Ovary (tissue), 9 donors: Measurements from ENCODE around the gene NFILZ. TPM values are rescaled to one million over a fixed set of nuclear protein-coding genes. Genes with fewer than 3 reads are reported as not detected.

Experiments used
- DNase-seq, 5 donors: peaks; one replicate each; pipeline ENCODE4 v3.0.0-alpha.2; 2019 to 2020
- H3K27ac ChIP-seq, 2 donors: fragments of 200-600 bp; one replicate each; pipeline versions ENCODE4 v1.5.1 to v1.8.0; 2019 to 2022
- H3K27me3 ChIP-seq: fragments of 200-600 bp; one replicate; pipeline ENCODE4 v1.8.0; 2022
- H3K36me3 ChIP-seq: fragments of 200-600 bp; sonication (generic); one replicate; pipeline ENCODE4 v1.5.1; 2019
- H3K4me1 ChIP-seq: one replicate; pipeline ENCODE4 v1.8.1; 2013; ENCODE audit warnings: mild to moderate bottlenecking, moderate library complexity; ENCODE audit not compliant: insufficient read depth
- H3K4me3 ChIP-seq: fragments of 200-600 bp; sonication (generic); one replicate; pipeline ENCODE4 v1.5.1; 2017
- H3K9me3 ChIP-seq, 2 donors: fragments of 200-600 bp in 1 of 2; sonication (generic) in 1 of 2; one replicate each; pipeline versions ENCODE4 v1.5.1 to v1.8.1; 2013 to 2019; ENCODE audit warnings: mild to moderate bottlenecking in 1 of 2, moderate library complexity in 1 of 2
- CTCF ChIP-seq, 3 donors: fragments of 450-650 bp in 2 of 3; fragments of 200-600 bp in 1 of 3; IDR thresholded peaks; one replicate each; pipeline versions ENCODE4 v1.5.1 to v1.8.0; 2016 to 2022; ENCODE audit warnings: antibody characterized with exemption in 3 of 3, mild to moderate bottlenecking in 1 of 3
- EP300 ChIP-seq: sonication (generic); formaldehyde crosslinking; IDR thresholded peaks from one replicate; pipeline ENCODE4 v1.6.1; 2017; ENCODE audit warnings: antibody characterized with exemption
- POLR2A ChIP-seq: fragments of 450-650 bp; IDR thresholded peaks from one replicate; pipeline ENCODE4 v1.6.1; 2017; ENCODE audit warnings: antibody characterized with exemption, mild to moderate bottlenecking, moderate library complexity
- WGBS, 3 donors: extraction: QIAGEN DNeasy Blood & Tissue Kit in 1 of 3; methylation state at CpG; one replicate each; pipeline versions ENCODE4 v1.1.5 to v1.1.7; 2013 to 2017; 5-methylcytosine and 5-hydroxymethylcytosine counted together
- intact Hi-C, 4 donors: fragments of 100-400 bp; cut with DNase I; formaldehyde crosslinking; loops; one replicate each; pipeline versions ENCODE4 v1.11.0 to v1.15.1; 2022 to 2023
- polyA plus RNA-seq, 2 donors: library from polyadenylated mRNA; stranded (reverse); fragments of 200-250 nt in 1 of 2; fragments of 350-450 nt in 1 of 2; fragmentation: Illumina TruSeq in 1 of 2; extraction: RNeasy Lipid Tissue Mini Kit (QIAGEN cat#74804) in 1 of 2; gene quantifications; one replicate each; pipeline ENCODE4 v1.2.3, GENCODE V29; 2013 to 2014
- total RNA-seq, 7 donors: library from RNA; depleted of rRNA in 2 of 7; stranded (reverse); fragments of >200 nt in 2 of 7; fragmentation: NEBNext Ultra II Directional in 3 of 7; extraction: Animal tissue kit (Norgen Biotek cat#: 25700) in 3 of 7; gene quantifications; one replicate each; pipeline versions ENCODE4 v1.1.0 to v1.2.4, GENCODE V29; 2016 to 2023
- donor health status: DM: no; HTN: no; CAD: no; lungs with moderate emphysema.
- donor health status: DM: no; HTN: no; CAD: no.
- donor health status: Bipolar disorder and iron deficiency.
- donor health status: DM: yes; HTN: yes; CAD: no.
- donor health status: DM: no; HTN: no; CAD: no.
- donor health status: DM: yes; HTN: yes; CAD: no.

The NFILZ gene
- total and polyA plus RNA-seq, 9 donors: not detected

- Histone ChIP-seq H3K27me3 (no peaks in the 10 kb centered on the region), H3K27ac (no peak overlapping the region), H3K4me3 (no peak overlapping the region), H3K36me3 (no peaks in the 10 kb centered on the region), H3K4me1 (no peaks in the 10 kb centered on the region), H3K9me3 (no peaks in the 10 kb centered on the region)
- TF ChIP-seq POLR2A (no peak), CTCF (IDR thresholded peaks at IDR 0.05) (no peak), EP300 (no peak)
- peak in 1 of 5 donors; percentile 59 for DNase-seq
- intact Hi-C loops: no loop called here
- WGBS, 3 donors: 81 to 86% (median 81%) methylated on average over 33 to 34 of the region's 34 CpGs
Observed at GRCh38 chr19:8585894-8586750, 44.3 kb upstream of the NFILZ start.

- TF ChIP-seq CTCF (IDR thresholded peaks at IDR 0.05): no peak
- no peak for TF ChIP-seq EP300
- no peak for TF ChIP-seq POLR2A
- Histone ChIP-seq H3K4me3 (no peak overlapping the region), H3K4me1 (no peaks in the 10 kb centered on the region), H3K36me3 (no peaks in the 10 kb centered on the region), H3K9me3 (no peaks in the 10 kb centered on the region), H3K27ac (no peak overlapping the region), H3K27me3 (no peaks in the 10 kb centered on the region)
- 81 to 87% (median 85%) methylated on average over 32 of the region's 32 CpGs for WGBS, 3 donors
- intact Hi-C loops: no loop called here
- no peak for DNase-seq
Observed at GRCh38 chr19:8589177-8589714, 41.2 kb upstream of the NFILZ start.

DNA sequence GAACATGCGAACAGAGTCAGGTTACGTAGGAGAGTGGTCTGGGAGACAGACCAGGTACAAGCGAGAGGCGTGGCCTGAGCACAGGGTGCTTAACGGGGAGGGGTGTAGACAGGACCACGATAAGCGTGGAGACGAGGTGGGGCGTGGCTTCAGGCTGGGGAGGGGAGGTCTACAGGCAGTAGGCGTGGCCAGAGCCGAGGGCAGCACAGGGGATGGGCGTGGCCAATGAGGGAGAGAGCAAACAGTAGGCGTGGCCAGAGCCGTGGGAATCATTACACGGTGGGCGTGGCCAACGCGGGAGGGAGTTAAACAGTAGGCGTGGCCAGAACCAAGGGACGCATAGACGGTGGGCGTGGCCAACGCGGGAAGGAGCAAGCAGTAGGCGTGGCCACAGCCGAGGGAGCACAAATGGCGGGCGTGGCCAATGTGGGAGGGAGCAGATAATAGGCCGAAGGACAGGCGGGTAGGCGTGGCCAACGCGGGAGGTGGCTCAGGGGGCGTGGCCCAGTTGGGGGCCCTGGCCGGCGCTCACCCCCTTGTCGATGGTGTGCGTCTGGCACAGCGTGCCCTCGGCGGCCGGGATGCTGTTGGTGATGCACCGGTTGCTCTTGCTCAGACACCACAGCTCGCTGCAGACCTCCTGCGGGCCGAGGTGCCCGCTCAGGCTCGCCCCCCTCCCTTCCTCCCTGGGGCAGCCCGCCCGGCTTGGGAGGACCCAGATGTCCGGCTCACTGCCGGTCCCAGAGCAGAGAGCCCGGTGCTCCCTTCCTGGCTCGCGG, 38.0 kb upstream of the NFILZ start:
- WGBS, 3 donors: 0 to 1% (median 0%) methylated on average over 44 to 55 of the region's 55 CpGs
- intact Hi-C loops: no loop called here
- H3K36me3 ChIP-seq: no peaks in the 10 kb centered on the region
- peak overlapping the region in 1 of 2 donors; percentile 70 for H3K27ac ChIP-seq
- H3K27me3 ChIP-seq: no peaks in the 10 kb centered on the region
- peak overlapping the region; percentile 43 for H3K4me3 ChIP-seq
- H3K9me3 ChIP-seq: no peaks in the 10 kb centered on the region
- H3K4me1 ChIP-seq: no peaks in the 10 kb centered on the region
- DNase-seq: peak; percentile 99 to 100 (median 100)
- TF ChIP-seq POLR2A (no peak), EP300 (no peak), CTCF (IDR thresholded peaks at IDR 0.05) (no peak)

GRCh38 chr19:8593931-8594330, 36.5 kb upstream of the NFILZ start:
- Histone ChIP-seq H3K36me3 (no peaks in the 10 kb centered on the region), H3K4me1 (no peaks in the 10 kb centered on the region), H3K27ac (no peak overlapping the region), H3K4me3 (no peak overlapping the region), H3K27me3 (no peaks in the 10 kb centered on the region), H3K9me3 (no peaks in the 10 kb centered on the region)
- intact Hi-C loops: no loop called here
- WGBS, 3 donors: 94 to 100% (median 96%) methylated on average over 2 of the region's 2 CpGs
- TF ChIP-seq EP300 (no peak), CTCF (IDR thresholded peaks at IDR 0.05) (no peak), POLR2A (no peak)
- no peak for DNase-seq
